Coronary artery (tissue), 2 donors: Measurements from ENCODE around the gene SUCNR1.
A peak's percentile ranks its signal among the peaks of the same experiment; 100 is the strongest.

Experiments used
- DNase-seq: peaks from one replicate; pipeline ENCODE4 v3.0.0-alpha.2; 2017; ENCODE audit warnings: low spot score
- H3K27ac ChIP-seq, 2 donors: fragments of 200-600 bp; sonication (generic); one replicate each; pipeline ENCODE4 v1.5.1; 2016 to 2019
- H3K4me3 ChIP-seq: fragments of 200-600 bp; sonication (generic); 2 replicates; pipeline ENCODE4 v1.5.1; 2016; ENCODE audit warnings: mild to moderate bottlenecking, moderate library complexity
- CTCF ChIP-seq: fragments of 200-600 bp; sonication (generic); IDR thresholded peaks from one replicate; pipeline ENCODE4 v1.5.1; 2019; ENCODE audit warnings: antibody characterized with exemption

SUCNR1 gene

GRCh38 chr3:151901644-151902285 is 28.3 kb downstream of the SUCNR1 start:
- no peak overlapping the region for H3K4me3 ChIP-seq
- DNase-seq = no peak
- no peak for TF ChIP-seq CTCF
- peak overlapping the region in 1 of 2 donors; percentile 17 for H3K27ac ChIP-seq

- DNase-seq = no peak
- H3K27ac ChIP-seq = peak overlapping the region; percentile 1 to 52
- no peak for TF ChIP-seq CTCF
- no peak overlapping the region for H3K4me3 ChIP-seq
Measured at GRCh38 chr3:151903501-151903991, 30.1 kb downstream of the SUCNR1 start.

- no peak for TF ChIP-seq CTCF
- H3K4me3 ChIP-seq = no peak overlapping the region
- H3K27ac ChIP-seq = no peak overlapping the region
- no peak for DNase-seq
Measured at GRCh38 chr3:151905647-151906046, 32.2 kb downstream of the SUCNR1 start.

GRCh38 chr3:151906751-151907150 is 33.3 kb downstream of the SUCNR1 start:
- no peak overlapping the region for H3K4me3 ChIP-seq
- TF ChIP-seq CTCF = no peak
- no peak for DNase-seq
- no peak overlapping the region for H3K27ac ChIP-seq

- Histone ChIP-seq H3K4me3 (no peak overlapping the region), H3K27ac (no peak overlapping the region)
- TF ChIP-seq CTCF = no peak
- DNase-seq = no peak
Measured at GRCh38 chr3:151908399-151908798, 35.0 kb downstream of the SUCNR1 start.

- no peak for TF ChIP-seq CTCF
- H3K27ac ChIP-seq = no peak overlapping the region
- no peak overlapping the region for H3K4me3 ChIP-seq
- DNase-seq = no peak
Measured at GRCh38 chr3:151909681-151910405, 36.4 kb downstream of the SUCNR1 start.

GRCh38 chr3:151911462-151911861 is 38.0 kb downstream of the SUCNR1 start:
- no peak for DNase-seq
- H3K27ac ChIP-seq = no peak overlapping the region

More at GRCh38 chr3:151911462-151911861, 38.0 kb downstream of the SUCNR1 start:
- no peak for TF ChIP-seq CTCF
- H3K4me3 ChIP-seq = no peak overlapping the region
